ENCODE data around the gene MAPKAPK2.

MAPKAPK2 gene

GRCh38 chr1:206685769-206686477, 1.2 kb downstream of the MAPKAPK2 start:
- DNase-seq (ENCODE audit: extremely low spot score), result peak; percentile 63
- CTCF ChIA-PET, result interaction anchor here (1.1 to 9.7 kb wide), 2 partner anchors 18 to 21 kb away, joined by 3 to 88 read pairs; no protein-coding TSS in a partner anchor
- POLR2A ChIA-PET, result no interaction called here
- TF ChIP-seq, protein P1, sequence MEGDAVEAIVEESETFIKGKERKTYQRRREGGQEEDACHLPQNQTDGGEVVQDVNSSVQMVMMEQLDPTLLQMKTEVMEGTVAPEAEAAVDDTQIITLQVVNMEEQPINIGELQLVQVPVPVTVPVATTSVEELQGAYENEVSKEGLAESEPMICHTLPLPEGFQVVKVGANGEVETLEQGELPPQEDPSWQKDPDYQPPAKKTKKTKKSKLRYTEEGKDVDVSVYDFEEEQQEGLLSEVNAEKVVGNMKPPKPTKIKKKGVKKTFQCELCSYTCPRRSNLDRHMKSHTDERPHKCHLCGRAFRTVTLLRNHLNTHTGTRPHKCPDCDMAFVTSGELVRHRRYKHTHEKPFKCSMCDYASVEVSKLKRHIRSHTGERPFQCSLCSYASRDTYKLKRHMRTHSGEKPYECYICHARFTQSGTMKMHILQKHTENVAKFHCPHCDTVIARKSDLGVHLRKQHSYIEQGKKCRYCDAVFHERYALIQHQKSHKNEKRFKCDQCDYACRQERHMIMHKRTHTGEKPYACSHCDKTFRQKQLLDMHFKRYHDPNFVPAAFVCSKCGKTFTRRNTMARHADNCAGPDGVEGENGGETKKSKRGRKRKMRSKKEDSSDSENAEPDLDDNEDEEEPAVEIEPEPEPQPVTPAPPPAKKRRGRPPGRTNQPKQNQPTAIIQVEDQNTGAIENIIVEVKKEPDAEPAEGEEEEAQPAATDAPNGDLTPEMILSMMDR (IDR thresholded peaks at IDR 0.05; ENCODE audit: control extremely low read depth, extremely low read depth, low read depth, missing control alignments), result no peak

DNA sequence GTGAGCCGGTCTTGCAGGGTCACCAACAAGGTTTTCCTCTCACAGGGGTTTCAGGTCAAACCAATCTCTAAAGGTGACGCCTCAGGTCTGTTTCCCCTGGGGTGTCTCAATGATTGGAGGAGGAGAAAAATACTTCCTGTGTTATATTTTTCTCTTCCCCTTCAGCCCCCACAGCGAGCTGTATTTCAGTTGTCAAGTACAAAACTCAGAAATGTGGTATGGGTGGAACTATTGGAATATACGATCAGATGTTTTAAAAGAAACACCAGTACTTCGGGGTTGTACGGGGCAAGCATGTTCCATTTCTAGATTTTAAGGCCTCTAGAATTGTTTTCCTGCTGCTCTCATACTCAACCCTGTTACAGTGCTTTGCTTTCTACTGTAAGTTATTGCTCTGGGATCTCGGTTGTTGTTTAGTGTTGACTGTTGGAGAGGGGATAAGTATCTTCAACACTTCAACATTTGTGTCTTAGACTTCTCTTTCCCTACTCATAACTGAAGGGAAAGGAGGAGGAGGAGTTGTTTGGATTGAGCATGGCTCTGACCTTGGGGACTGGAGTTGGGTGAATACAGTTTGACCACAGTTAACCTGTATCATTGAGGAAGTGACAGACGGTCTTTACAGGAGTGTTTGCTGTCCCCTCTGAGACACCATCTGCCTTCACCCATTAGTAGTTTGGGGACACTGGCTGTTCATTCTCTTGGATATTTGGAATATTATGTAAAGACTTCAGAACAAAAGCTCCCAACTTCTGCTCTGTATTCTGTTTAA, 2.0 kb downstream of the MAPKAPK2 start:
- TF ChIP-seq, protein P1 (IDR thresholded peaks at IDR 0.05; ENCODE audit: control extremely low read depth, extremely low read depth, low read depth, missing control alignments), result no peak
- POLR2A ChIA-PET, result no interaction called here
- peak; percentile 69 for DNase-seq (ENCODE audit: extremely low spot score)
- CTCF ChIA-PET, result interaction anchor here (1.0 to 9.7 kb wide), 5 partner anchors 17 to 246 kb away, joined by 3 to 88 read pairs (median 3); no protein-coding TSS in a partner anchor

GRCh38 chr1:206687251-206687914, 2.7 kb downstream of the MAPKAPK2 start:
- CTCF ChIA-PET, result interaction anchor here (1.0 to 9.7 kb wide), 7 partner anchors 17 to 245 kb away, joined by 3 to 88 read pairs (median 3); no protein-coding TSS in a partner anchor
- DNase-seq (ENCODE audit: extremely low spot score), result no peak
- POLR2A ChIA-PET, result no interaction called here

GRCh38 chr1:206687915-206688442, 3.3 kb downstream of the MAPKAPK2 start:
- POLR2A ChIA-PET, result no interaction called here
- TF ChIP-seq, protein P1 (IDR thresholded peaks at IDR 0.05; ENCODE audit: control extremely low read depth, extremely low read depth, low read depth, missing control alignments), result no peak
- CTCF ChIA-PET, result interaction anchor here (0.8 to 9.7 kb wide), 8 partner anchors 9 to 245 kb away, joined by 3 to 88 read pairs (median 4); no protein-coding TSS in a partner anchor
- no peak for DNase-seq (ENCODE audit: extremely low spot score)

More at GRCh38 chr1:206687251-206687914, 2.7 kb downstream of the MAPKAPK2 start:
- TF ChIP-seq, protein P1 (IDR thresholded peaks at IDR 0.05; ENCODE audit: control extremely low read depth, extremely low read depth, low read depth, missing control alignments), result no peak

- CTCF ChIA-PET, result interaction anchor here (1.1 to 9.7 kb wide), 11 partner anchors 8 to 222 kb away, joined by 3 to 88 read pairs (median 7); partner anchors contain the start of gene DYRK3
- TF ChIP-seq, protein P1 (IDR thresholded peaks at IDR 0.05; ENCODE audit: control extremely low read depth, extremely low read depth, low read depth, missing control alignments), result no peak
- POLR2A ChIA-PET, result interaction anchor here (1.5 kb wide), 1 partner anchor 23 kb away, joined by 3 read pairs; no protein-coding TSS in a partner anchor
- DNase-seq (ENCODE audit: extremely low spot score), result no peak
Observed at GRCh38 chr1:206690516-206690915, 5.8 kb downstream of the MAPKAPK2 start.
